22Rv1 (cell line): Measurements from ENCODE around the gene SUPT3H.
"Not testable (repeated sequence)": the region's sequence is repeated elsewhere in the genome, so short reads cannot be mapped to it uniquely, and the experiment has no call there.

Experiments used
- H3K27ac ChIP-seq: fragments of 450-650 bp; 2 replicates; pipeline ENCODE4 v1.5.1; 2017
- ZFX ChIP-seq: fragments of 450-650 bp; IDR thresholded peaks from 2 replicates; pipeline ENCODE4 v1.6.1; 2017; ENCODE audit warnings: antibody characterized with exemption, borderline replicate concordance
- TF ChIP-seq, protein P1 (sequence below): fragments of 450-650 bp; IDR thresholded peaks from 2 replicates; pipeline ENCODE4 v1.5.1; 2017; ENCODE audit warnings: mild to moderate bottlenecking

Gene SUPT3H

DNA sequence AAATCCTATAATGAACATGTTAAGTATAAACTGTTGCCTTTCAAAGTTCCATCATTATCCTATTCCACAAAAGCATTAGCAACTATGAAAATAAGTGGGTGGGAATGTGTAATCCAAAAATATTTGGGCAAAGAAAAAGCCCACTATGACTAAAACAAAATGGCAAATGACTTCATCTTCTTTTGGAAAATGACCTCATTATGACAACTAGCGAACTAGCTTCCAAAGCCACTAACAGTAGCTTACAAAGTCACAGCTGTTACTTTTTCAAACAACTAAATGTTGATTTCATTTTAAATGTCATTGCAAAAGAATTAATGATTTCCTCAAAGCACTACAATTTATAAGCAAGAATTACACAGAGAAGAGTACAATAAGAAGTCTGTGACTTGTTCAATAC lies 99.4 kb downstream of the SUPT3H start:
- TF ChIP-seq, protein P1, sequence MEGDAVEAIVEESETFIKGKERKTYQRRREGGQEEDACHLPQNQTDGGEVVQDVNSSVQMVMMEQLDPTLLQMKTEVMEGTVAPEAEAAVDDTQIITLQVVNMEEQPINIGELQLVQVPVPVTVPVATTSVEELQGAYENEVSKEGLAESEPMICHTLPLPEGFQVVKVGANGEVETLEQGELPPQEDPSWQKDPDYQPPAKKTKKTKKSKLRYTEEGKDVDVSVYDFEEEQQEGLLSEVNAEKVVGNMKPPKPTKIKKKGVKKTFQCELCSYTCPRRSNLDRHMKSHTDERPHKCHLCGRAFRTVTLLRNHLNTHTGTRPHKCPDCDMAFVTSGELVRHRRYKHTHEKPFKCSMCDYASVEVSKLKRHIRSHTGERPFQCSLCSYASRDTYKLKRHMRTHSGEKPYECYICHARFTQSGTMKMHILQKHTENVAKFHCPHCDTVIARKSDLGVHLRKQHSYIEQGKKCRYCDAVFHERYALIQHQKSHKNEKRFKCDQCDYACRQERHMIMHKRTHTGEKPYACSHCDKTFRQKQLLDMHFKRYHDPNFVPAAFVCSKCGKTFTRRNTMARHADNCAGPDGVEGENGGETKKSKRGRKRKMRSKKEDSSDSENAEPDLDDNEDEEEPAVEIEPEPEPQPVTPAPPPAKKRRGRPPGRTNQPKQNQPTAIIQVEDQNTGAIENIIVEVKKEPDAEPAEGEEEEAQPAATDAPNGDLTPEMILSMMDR: no peak
- no peak for TF ChIP-seq ZFX
- no peak overlapping the region for H3K27ac ChIP-seq

DNA sequence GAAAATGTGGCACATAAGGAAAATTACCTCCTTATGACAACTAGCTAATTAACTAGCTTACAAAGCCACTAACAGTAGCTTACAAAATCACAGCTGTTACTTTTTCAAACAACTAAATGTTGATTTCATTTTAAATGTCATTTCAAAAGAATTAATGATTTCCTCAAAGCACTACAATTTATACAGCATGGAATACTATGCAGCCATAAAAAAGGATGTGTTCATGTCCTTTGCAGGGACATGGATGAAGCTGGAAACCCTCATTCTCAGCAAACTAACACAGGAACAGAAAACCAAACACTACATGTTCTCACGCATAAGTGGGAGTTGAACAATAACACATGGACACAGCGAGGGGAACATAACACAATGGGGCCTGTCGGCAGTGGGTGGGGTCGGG lies 100.0 kb downstream of the SUPT3H start:
- H3K27ac ChIP-seq: not testable (repeated sequence)

DNA sequence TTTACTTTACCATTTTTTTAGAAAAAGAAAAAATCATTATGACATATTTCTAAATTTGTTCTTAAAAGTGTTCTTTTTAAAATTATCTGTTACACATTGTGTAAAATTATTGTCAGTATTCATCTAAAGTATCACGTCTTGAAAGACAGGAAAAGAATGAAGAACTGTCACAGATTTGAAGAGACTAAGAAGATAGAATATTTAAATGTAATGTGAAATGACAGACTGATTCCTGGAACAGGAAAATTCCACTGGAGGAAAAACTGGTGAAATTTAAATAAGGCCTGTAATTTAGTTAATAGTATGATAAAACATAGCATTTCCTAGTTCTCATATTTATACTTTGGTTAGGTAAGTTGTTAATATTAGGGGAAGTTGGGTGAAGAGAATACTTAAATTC lies 102.4 kb downstream of the SUPT3H start:
- no peak overlapping the region for H3K27ac ChIP-seq
- no peak for TF ChIP-seq ZFX
- TF ChIP-seq, protein P1: no peak

DNA sequence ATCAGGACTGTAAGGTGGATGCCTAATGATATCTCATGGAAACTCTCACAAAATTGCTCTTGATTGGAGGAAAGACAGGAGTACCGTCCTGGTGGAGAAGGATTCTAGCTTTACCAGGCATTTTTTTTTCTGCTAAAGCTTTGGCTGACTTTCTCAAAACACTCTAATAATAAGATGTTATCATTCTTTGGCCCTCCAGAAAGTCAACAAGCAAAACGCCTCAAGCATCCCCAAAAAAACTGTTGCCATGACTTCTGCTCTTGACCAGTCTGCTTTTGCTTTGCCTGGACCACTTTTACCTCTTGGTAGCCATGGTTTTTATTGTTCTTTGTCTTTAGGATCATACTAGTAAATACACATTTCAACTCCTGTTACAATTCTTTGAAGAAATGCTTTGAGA lies 105.1 kb downstream of the SUPT3H start:
- H3K27ac ChIP-seq: no peak overlapping the region
- TF ChIP-seq, protein P1: no peak
- no peak for TF ChIP-seq ZFX

DNA sequence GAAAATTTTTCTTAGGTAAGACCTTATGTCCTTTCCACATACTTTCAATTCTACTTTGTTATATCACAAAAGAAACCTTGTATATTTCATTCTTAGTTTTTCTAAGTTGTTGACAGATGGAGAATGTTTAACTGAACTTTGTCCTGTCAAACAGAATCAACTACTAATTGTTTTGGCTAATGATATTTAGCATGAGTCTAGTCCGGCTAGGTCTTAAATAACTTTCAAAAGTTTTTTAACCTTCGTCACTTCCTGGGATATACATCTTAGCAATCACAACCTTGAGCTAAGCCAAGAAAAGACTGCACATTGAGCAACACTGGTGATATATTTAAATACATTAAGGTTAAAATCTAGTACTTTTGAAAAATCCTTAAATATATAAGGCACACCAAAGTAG lies 112.5 kb downstream of the SUPT3H start:
- peak overlapping the region; percentile 1; the same call in 1 of the 2 replicates for H3K27ac ChIP-seq

DNA sequence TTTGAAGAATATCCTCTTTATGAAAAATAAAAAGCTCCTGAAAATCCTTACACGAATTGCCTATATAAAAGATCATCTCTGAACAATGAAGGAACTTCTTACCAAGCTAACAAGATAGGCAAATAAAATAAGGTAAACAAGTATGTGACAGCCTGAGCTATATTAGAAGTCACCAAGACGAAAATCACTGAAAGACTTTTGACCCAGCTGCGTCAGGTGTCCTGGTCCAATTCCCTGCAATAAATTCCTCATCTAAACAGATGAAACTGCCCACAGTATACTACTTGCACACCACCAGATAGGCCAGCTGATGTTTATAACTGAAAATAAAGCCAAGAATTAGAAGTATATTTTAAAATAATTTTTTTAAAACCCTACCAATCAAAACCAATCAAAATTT lies 117.0 kb downstream of the SUPT3H start:
- TF ChIP-seq, protein P1: no peak
- H3K27ac ChIP-seq: no peak overlapping the region

More for the DNA sequence above, 112.5 kb downstream of the SUPT3H start:
- TF ChIP-seq, protein P1: no peak
- no peak for TF ChIP-seq ZFX

DNA sequence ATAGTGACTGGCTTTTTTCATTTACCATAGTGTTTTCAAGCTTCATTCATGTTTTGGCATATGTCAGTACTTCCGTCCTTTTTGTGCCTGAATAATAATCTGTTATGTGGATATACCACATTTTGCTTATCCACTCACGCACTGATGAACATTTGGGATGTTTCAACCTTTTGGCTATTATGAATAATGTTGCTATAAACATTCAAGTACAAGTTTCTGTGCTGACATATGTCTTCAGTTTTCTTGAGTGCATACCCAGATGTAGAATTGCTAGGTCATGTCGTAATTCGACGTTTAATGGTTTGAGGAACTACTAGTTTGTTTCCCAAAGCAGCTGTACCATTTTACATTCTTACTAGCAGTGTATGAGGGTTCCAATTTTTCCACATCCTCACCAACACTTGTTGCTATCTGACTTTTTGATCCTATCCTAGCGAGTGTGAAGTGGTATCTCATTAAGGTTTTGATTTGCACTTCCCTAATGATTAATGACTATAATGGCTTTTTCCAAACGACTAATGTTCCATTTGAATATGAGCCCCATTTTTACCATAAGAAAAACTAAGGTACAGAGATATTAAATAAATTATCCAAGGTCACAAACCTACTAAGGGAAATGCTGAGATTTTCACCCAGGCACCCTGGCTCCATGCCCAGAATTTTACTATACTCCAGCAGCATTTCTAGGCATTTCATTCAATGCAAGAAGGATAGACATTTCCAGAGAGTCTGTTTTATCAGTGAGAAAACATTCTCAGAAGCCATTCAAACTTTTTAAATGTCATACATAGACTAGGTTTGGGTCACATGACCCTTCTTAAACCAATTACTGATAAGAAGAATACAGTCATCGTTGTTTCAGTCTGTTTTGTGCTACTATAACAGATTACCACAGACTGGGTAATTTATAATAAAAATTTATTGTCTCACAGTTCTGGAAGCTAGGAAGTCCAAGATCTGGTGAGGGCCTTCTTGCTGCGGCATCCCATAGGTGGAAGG lies 120.7 kb downstream of the SUPT3H start:
- no peak overlapping the region for H3K27ac ChIP-seq
- TF ChIP-seq ZFX: no peak
- TF ChIP-seq, protein P1: no peak
